GM23248 (cell line): ENCODE measurements around the gene ANKAR. TPM values are rescaled to one million over a fixed set of nuclear protein-coding genes. Genes with fewer than 3 reads are reported as not detected.

Experiments
- DNase-seq: peaks from one replicate; pipeline ENCODE4 v3.0.0-alpha.2; 2015
- H2AFZ ChIP-seq: fragments of 200-600 bp; sonication (generic); 2 replicates; pipeline ENCODE4 v1.6.1; 2016; ENCODE audit warnings: antibody characterized with exemption
- H3F3A ChIP-seq: fragments of 200-600 bp; sonication (generic); 2 replicates; pipeline ENCODE4 v1.6.1; 2016; ENCODE audit warnings: mild to moderate bottlenecking, antibody characterized with exemption, mixed run types; ENCODE audit not compliant: insufficient read depth
- H3K27ac ChIP-seq: fragments of 200-600 bp; sonication (generic); 2 replicates; pipeline ENCODE4 v1.5.1; 2016; ENCODE audit warnings: mild to moderate bottlenecking
- H3K27me3 ChIP-seq: fragments of 200-600 bp; sonication (generic); replicated peaks from 2 replicates; pipeline ENCODE4 v1.6.1; 2016; ENCODE audit warnings: mild to moderate bottlenecking; ENCODE audit not compliant: insufficient read depth
- H3K36me3 ChIP-seq: fragments of 200-600 bp; sonication (generic); 2 replicates; pipeline ENCODE4 v1.6.1; 2016; ENCODE audit warnings: low read depth, mild to moderate bottlenecking
- H3K4me1 ChIP-seq: fragments of 200-600 bp; sonication (generic); 2 replicates; pipeline ENCODE4 v1.6.1; 2016; ENCODE audit warnings: mild to moderate bottlenecking; ENCODE audit not compliant: insufficient read depth
- H3K4me2 ChIP-seq: fragments of 200-600 bp; sonication (generic); one replicate; pipeline ENCODE4 v1.6.1; 2016; ENCODE audit warnings: mild to moderate bottlenecking; ENCODE audit not compliant: unreplicated experiment
- H3K4me3 ChIP-seq: fragments of 200-600 bp; sonication (generic); 2 replicates; pipeline ENCODE4 v1.5.1; 2016; ENCODE audit warnings: mild to moderate bottlenecking
- H3K79me2 ChIP-seq: fragments of 200-600 bp; sonication (generic); 2 replicates; pipeline ENCODE4 v1.6.1; 2016; ENCODE audit warnings: mild to moderate bottlenecking; ENCODE audit not compliant: insufficient read depth
- H3K9ac ChIP-seq: fragments of 200-600 bp; sonication (generic); 2 replicates; pipeline ENCODE4 v1.6.1; 2016; ENCODE audit warnings: mild to moderate bottlenecking
- H3K9me2 ChIP-seq: fragments of 200-600 bp; sonication (generic); 2 replicates; pipeline ENCODE4 v1.6.1; 2016; ENCODE audit warnings: mixed run types, mild to moderate bottlenecking, moderate library complexity; ENCODE audit not compliant: insufficient read depth
- H3K9me3 ChIP-seq: fragments of 200-600 bp; sonication (generic); one replicate; pipeline ENCODE4 v1.6.1; 2017; ENCODE audit warnings: low read depth
- H4K20me1 ChIP-seq: fragments of 200-600 bp; sonication (generic); 2 replicates; pipeline ENCODE4 v1.6.0; 2016; ENCODE audit not compliant: insufficient read depth
- EZH2 ChIP-seq: fragments of 200-600 bp; sonication (generic); IDR thresholded peaks from 2 replicates; pipeline ENCODE4 v1.6.1; 2018; ENCODE audit warnings: antibody characterized with exemption, mild to moderate bottlenecking; ENCODE audit not compliant: insufficient read depth, poor library complexity, severe bottlenecking
- EZH2phosphoT487 ChIP-seq: fragments of 200-600 bp; sonication (generic); IDR thresholded peaks from 2 replicates; pipeline ENCODE4 v1.6.1; 2018; ENCODE audit warnings: antibody characterized with exemption, moderate library complexity, mild to moderate bottlenecking, low read depth; ENCODE audit not compliant: insufficient read depth
- WGBS, 2 experiments: methylation state at CpG; one replicate each; pipeline ENCODE4 v1.1.6; 2015 to 2017; ENCODE audit warnings: low lambda C conversion rate in 2 of 2, low coverage in 1 of 2; ENCODE audit errors: missing lambda C conversion rate in 2 of 2; 5-methylcytosine and 5-hydroxymethylcytosine counted together
- in situ Hi-C: fragments of 300-500 bp; cut with MboI; formaldehyde crosslinking; loops from 2 replicates; pipeline ENCODE4 v1.15.0; 2020
- polyA plus RNA-seq: library from polyadenylated mRNA; unstranded; fragments of >200 nt; fragmentation: Nextera tagmentation; extraction: Ambion mirVana; gene quantifications from 2 replicates; pipeline ENCODE4 v1.2.1, GENCODE V29; 2016
- total RNA-seq: library from RNA; depleted of rRNA; stranded (reverse); fragments of >200 nt; shearing (Covaris generic); gene quantifications from 2 replicates; pipeline ENCODE4 v1.2.3, GENCODE V29; 2014

The ANKAR gene
- total and polyA plus RNA-seq, 2 experiments from 2014 or later: 3.1 to 3.4 TPM

DNA sequence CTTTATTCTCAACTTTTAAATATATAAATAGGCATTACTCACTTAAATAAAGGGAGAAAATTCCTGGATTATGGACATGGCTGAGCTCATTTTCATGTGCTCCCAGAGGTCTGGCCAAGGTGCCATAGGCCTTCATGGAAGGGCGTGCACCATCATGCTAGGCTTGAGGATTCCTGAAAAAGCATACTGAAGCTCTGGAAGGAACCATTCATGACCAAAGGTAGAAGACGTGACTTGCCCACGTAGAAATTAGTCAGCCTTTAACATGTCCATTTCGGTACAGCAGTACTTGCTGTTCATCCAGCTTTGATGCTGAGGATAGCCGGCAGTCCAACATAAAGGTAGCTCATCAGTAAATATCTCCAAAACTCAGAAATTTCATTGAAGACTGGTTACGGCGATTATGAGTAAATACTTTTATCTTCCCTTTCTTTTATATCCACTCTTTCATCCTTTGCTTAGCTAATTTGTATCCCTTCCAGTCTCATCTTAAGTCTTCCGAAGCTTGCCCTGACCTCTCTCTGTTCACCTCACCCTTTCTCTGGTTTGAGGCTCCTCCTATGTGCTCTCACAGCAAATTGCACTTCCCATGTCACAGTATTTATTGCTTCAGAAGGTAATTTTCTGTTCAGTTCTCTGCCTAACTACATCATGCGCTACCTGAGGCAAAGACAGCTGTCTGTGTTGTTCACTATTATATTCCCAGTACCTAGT, 45.5 kb upstream of the ANKAR start:
- WGBS, 2 experiments: 91 to 93% methylated on average over 9 of the region's 9 CpGs
- Histone ChIP-seq H4K20me1 (no peaks in the 10 kb centered on the region), H3K4me3 (no peak overlapping the region), H3K27ac (no peak overlapping the region), H3K4me2 (no peak overlapping the region), H3K9ac (no peak overlapping the region), H2AFZ (peak overlapping the region; percentile 74), H3K9me2 (no peaks in the 10 kb centered on the region), H3K36me3 (no peaks in the 10 kb centered on the region), H3F3A (no peaks in the 10 kb centered on the region), H3K9me3 (no peaks in the 10 kb centered on the region), H3K79me2 (no peaks in the 10 kb centered on the region), H3K4me1 (peaks cover 2% of the 10 kb centered on the region), H3K27me3 (no peaks in the 10 kb centered on the region)
- in situ Hi-C loops: no loop called here
- DNase-seq: no peak
- no peak for TF ChIP-seq EZH2phosphoT487
- TF ChIP-seq EZH2: no peak

DNA sequence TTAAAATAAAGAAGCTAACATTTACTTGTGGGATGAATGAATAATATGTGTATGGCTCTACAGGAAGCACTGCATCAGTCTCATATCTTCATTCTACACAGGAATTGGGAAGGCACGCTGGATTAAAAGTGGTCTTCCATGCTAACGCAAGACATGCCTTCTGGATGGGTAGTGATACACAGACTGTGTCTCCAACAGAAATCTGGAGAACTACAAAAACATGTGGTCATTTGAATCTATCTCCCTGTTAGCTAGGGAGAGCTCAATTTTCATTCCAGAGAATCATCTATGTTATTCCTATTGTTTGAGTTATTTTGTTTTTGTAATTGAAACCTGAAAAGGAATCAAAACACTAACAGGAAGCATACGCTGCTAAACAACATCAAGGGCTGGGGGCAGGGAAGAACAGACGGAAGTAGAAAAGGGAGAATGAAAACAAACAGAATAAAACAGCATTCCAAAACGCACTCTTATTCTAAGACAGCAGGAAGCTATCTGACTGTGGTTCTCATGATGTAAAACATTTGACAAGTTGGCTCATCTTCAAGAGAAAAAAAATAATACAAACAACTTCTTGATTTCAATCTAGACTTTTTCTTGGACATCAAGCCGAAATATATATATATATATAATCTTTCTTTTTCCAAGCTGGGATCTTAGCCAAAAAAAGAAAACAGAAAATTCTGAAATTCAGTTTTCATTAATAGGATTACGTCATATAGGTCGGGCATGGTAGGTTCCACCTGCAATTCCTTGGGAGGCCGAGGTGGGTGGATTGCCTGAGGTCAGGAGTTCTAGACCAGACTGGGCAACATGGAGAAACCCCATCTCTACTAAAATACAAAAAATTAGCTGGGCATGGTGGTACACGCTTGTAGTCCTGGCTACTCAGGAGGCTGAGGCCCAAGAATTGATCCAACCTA, 44.7 kb upstream of the ANKAR start:
- Histone ChIP-seq H3K4me2 (no peak overlapping the region), H3K79me2 (no peaks in the 10 kb centered on the region), H3K9me2 (no peaks in the 10 kb centered on the region), H4K20me1 (no peaks in the 10 kb centered on the region), H3K9me3 (no peaks in the 10 kb centered on the region), H2AFZ (peak overlapping the region; percentile 74), H3K9ac (no peak overlapping the region), H3K27me3 (no peaks in the 10 kb centered on the region), H3K36me3 (no peaks in the 10 kb centered on the region), H3K4me3 (no peak overlapping the region), H3K4me1 (peaks cover 10% of the 10 kb centered on the region), H3F3A (no peaks in the 10 kb centered on the region), H3K27ac (no peak overlapping the region)
- TF ChIP-seq EZH2phosphoT487: no peak
- no peak for TF ChIP-seq EZH2
- WGBS, 2 experiments: 41 to 45% methylated on average over 10 of the region's 10 CpGs
- in situ Hi-C loops: no loop called here
- no peak for DNase-seq

GRCh38 chr2:189631849-189632248, 42.6 kb upstream of the ANKAR start:
- 83% methylated on average over 4 of the region's 4 CpGs for WGBS, 2 experiments
- H3K36me3 ChIP-seq: no peaks in the 10 kb centered on the region
- no peaks in the 10 kb centered on the region for H3K27me3 ChIP-seq
- H2AFZ ChIP-seq: no peak overlapping the region
- H3K79me2 ChIP-seq: no peaks in the 10 kb centered on the region
- no peaks in the 10 kb centered on the region for H3K9me3 ChIP-seq
- in situ Hi-C loops: no loop called here
- H3K27ac ChIP-seq: no peak overlapping the region
- no peaks in the 10 kb centered on the region for H4K20me1 ChIP-seq
- H3F3A ChIP-seq: no peaks in the 10 kb centered on the region
- H3K4me1 ChIP-seq: peaks cover 12% of the 10 kb centered on the region
- no peaks in the 10 kb centered on the region for H3K9me2 ChIP-seq
- peak; percentile 18 for DNase-seq
- H3K9ac ChIP-seq: no peak overlapping the region
- TF ChIP-seq EZH2: no peak
- TF ChIP-seq EZH2phosphoT487: no peak
- H3K4me3 ChIP-seq: no peak overlapping the region
- H3K4me2 ChIP-seq: no peak overlapping the region

DNA sequence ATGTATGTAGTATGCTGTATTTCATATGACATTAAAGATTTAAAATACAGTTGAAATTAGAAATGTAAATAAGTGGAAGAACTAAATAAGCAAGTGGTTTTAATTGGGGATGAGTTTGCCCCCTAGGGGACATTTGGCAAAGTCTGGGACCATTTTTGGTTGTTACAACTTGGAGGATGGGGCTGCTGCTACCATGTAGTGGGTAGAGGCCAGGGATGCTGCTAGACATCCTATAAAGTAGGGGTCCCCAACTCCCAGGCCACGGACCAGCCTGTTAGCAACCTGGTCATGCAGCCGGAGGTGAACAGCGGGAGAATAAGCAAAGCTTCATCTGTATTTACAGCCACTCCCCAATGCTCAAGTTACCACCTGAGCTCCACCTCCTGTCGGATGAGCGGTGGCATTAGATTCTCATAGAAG, 41.1 kb upstream of the ANKAR start:
- TF ChIP-seq EZH2phosphoT487 (no peak), EZH2 (no peak)
- no peak overlapping the region for H3K27ac ChIP-seq
- H3K9me2 ChIP-seq: no peaks in the 10 kb centered on the region
- no peak overlapping the region for H3K4me2 ChIP-seq
- H4K20me1 ChIP-seq: no peaks in the 10 kb centered on the region
- WGBS, 2 experiments: 77 to 80% methylated on average over 5 of the region's 5 CpGs
- no peak overlapping the region for H3K9ac ChIP-seq
- no peaks in the 10 kb centered on the region for H3K9me3 ChIP-seq
- no peaks in the 10 kb centered on the region for H3F3A ChIP-seq
- H3K27me3 ChIP-seq: no peaks in the 10 kb centered on the region
- no peak for DNase-seq
- H2AFZ ChIP-seq: no peak overlapping the region
- H3K79me2 ChIP-seq: no peaks in the 10 kb centered on the region
- in situ Hi-C loops: no loop called here
- H3K4me1 ChIP-seq: peaks cover 12% of the 10 kb centered on the region
- no peak overlapping the region for H3K4me3 ChIP-seq
- no peaks in the 10 kb centered on the region for H3K36me3 ChIP-seq
